Measurements from ENCODE around the gene NDRG2. TPM values are rescaled to one million over a fixed set of nuclear protein-coding genes. Genes with fewer than 3 reads are reported as not detected.
A peak's percentile ranks its signal among the peaks of the same experiment; 100 is the strongest.

NDRG2 gene
- total RNA-seq, 2 donors from 2014 or later: 133 to 178 TPM

DNA sequence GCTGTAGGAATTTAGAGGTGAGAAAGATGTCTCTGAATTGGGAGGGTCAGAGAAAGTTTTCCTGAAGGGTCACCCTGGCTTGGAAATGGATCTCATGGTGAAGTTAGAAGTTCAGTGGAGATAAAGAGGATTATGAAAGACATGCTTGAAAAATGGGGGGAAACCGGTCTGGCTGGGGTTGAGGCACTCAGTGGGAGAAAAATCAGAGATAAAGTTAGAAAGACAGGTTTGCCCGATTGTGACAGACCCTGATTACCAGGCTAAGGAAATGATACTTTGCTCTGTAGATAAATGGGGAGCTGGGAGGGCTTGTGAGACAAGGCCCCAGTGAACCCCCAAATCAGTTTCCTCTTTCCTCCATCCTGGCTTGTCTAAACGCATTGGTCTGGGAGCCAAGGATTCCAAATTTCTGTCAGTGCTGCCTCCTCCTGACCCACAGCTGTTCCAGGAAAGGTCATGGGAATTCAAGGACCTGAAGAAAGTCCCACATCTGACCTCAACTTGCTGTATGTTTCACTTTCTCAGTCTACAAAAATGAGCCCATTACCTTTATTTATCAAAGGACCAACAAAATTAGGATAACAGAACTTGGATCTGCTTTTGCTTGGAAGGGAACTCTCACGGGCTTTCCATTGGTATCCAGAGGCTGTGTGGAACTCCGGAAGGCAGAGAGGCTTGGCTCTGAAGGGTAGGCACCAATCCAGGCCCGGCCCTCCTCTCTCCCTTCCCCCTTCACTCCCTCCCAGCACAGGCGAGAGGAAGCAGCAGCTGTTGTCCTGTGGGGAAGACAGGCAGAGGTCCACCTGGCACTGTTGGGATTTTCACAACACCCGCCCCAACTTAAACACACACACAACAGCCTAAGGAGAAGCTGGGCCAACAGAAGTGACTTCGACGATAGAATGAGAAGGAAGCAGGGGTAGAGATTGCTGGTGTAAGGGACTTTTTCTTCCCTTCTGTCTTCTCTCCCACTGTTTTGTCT lies 13.9 kb upstream of the NDRG2 start:
- 5 to 14% methylated on average over 8 to 10 of the region's 10 CpGs for WGBS, 2 donors
- peak; percentile 92 for ATAC-seq
- H3K9me3 ChIP-seq: no peaks in the 10 kb centered on the region
- no peaks in the 10 kb centered on the region for H3K36me3 ChIP-seq (replicated peaks in 1 of 2; ENCODE audit: insufficient read depth in 1 of 2, low read depth in 2 of 2)
- H3K27ac ChIP-seq: peak overlapping the region; percentile 63 to 84 (median 74)
- DNase-seq: peak; percentile 90 to 96 (median 94)
- intact Hi-C loops (cut with DNase I): no loop called here
- peak in 2 of 3 donors; percentile 57 to 66 for TF ChIP-seq POLR2A (IDR thresholded peaks at IDR 0.05)
- TF ChIP-seq, protein P1, sequence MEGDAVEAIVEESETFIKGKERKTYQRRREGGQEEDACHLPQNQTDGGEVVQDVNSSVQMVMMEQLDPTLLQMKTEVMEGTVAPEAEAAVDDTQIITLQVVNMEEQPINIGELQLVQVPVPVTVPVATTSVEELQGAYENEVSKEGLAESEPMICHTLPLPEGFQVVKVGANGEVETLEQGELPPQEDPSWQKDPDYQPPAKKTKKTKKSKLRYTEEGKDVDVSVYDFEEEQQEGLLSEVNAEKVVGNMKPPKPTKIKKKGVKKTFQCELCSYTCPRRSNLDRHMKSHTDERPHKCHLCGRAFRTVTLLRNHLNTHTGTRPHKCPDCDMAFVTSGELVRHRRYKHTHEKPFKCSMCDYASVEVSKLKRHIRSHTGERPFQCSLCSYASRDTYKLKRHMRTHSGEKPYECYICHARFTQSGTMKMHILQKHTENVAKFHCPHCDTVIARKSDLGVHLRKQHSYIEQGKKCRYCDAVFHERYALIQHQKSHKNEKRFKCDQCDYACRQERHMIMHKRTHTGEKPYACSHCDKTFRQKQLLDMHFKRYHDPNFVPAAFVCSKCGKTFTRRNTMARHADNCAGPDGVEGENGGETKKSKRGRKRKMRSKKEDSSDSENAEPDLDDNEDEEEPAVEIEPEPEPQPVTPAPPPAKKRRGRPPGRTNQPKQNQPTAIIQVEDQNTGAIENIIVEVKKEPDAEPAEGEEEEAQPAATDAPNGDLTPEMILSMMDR (IDR thresholded peaks at IDR 0.05): peak in 1 of 7 experiments; percentile 6
- no peak overlapping the region for H3K4me3 ChIP-seq
- peaks cover 50% of the 10 kb centered on the region for H3K4me1 ChIP-seq
- H3K27me3 ChIP-seq: no peaks in the 10 kb centered on the region

DNA sequence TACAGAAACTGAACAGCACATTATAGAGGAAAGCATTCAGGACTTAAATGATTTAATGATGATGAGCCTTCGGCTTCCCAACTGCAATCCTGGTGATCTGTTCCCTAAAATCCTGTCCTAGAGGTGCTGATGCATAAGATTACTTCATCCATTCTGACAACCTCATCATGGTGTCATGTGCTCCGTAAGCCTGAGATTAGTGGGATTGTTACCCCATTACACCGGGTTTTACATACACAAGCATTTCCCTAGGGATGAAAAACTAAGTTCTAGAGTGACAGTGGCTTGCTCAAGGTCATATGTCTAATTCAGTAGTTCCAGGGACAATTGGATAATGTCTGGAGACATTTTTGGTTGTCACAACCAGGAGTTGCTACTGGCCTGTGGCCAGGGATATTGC lies 12.3 kb upstream of the NDRG2 start:
- no peak overlapping the region for H3K4me3 ChIP-seq
- ATAC-seq (no peak), DNase-seq (no peak)
- H3K27me3 ChIP-seq: no peaks in the 10 kb centered on the region
- H3K4me1 ChIP-seq: peaks cover 34% of the 10 kb centered on the region
- H3K27ac ChIP-seq: no peak overlapping the region
- WGBS, 2 donors: 78 to 91% methylated on average over 3 of the region's 3 CpGs
- no peak for TF ChIP-seq POLR2A (IDR thresholded peaks at IDR 0.05)
- TF ChIP-seq, protein P1 (IDR thresholded peaks at IDR 0.05): no peak
- H3K36me3 ChIP-seq (replicated peaks in 1 of 2; ENCODE audit: insufficient read depth in 1 of 2, low read depth in 2 of 2): no peaks in the 10 kb centered on the region
- intact Hi-C loops (cut with DNase I): no loop called here
- H3K9me3 ChIP-seq: no peaks in the 10 kb centered on the region

DNA sequence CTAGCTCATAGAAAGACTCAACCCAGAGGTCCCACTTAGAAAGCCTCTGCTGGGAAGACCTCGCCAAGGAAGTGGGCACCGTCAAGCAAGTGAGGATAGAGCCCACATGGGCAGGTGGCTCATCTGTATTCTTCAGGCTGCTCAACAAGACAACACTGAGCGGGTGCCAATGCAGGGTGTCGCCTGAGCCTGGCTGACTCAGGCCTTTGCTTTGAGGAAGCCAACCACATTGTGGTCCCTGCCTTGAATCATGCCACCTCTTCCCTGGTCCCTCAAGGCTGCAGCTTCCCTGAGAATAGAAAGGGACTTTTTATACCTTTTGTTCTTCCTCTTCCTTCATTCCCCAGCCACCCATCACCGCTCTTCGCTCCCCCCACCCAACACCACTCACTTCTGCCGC lies 11.9 kb upstream of the NDRG2 start:
- Histone ChIP-seq H3K36me3 (replicated peaks in 1 of 2; ENCODE audit: insufficient read depth in 1 of 2, low read depth in 2 of 2) (no peaks in the 10 kb centered on the region), H3K27ac (no peak overlapping the region), H3K9me3 (no peaks in the 10 kb centered on the region), H3K27me3 (no peaks in the 10 kb centered on the region), H3K4me1 (peaks cover 32% of the 10 kb centered on the region), H3K4me3 (no peak overlapping the region)
- no peak for DNase-seq
- 85 to 89% methylated on average over 6 to 7 of the region's 7 CpGs for WGBS, 2 donors
- no peak for ATAC-seq
- TF ChIP-seq, protein P1 (IDR thresholded peaks at IDR 0.05): no peak
- no peak for TF ChIP-seq POLR2A (IDR thresholded peaks at IDR 0.05)
- intact Hi-C loops (cut with DNase I): no loop called here

DNA sequence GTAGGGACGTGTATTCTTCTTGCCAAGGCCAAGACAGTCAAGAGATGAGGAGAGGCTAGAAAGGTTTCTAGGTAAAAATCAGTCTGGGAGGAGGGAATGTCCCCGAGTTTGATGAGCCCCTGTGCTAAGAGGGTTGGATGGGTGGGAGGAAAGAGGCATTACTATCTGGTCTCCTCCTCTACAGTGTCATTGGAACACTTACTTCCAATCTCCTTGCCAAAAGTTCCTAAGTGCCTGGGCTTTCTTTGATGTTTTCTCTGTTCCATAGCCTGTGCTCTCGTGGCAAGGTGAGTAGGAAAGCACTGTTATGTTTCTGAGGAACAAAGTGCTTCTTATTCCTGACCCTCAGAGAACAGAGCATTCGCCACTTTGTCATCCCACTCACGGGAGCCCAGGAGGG lies 9.8 kb upstream of the NDRG2 start, which contains the start of gene RNASE13:
Gene RNASE13, minus strand, starts transcription at position 101 of the 400 bp plus-strand sequence. CDS start 519 bp downstream, outside the sequence.
- intact Hi-C loops (cut with DNase I): no loop called here
- Histone ChIP-seq H3K4me3 (no peak within 1 kb of the TSS), H3K4me1 (peaks cover 20% of the 10 kb centered on the region), H3K27me3 (no peaks in the 10 kb centered on the region), H3K27ac (no peak within 1 kb of the TSS), H3K36me3 (replicated peaks in 1 of 2; ENCODE audit: insufficient read depth in 1 of 2, low read depth in 2 of 2) (no peaks in the 10 kb centered on the region), H3K9me3 (no peaks in the 10 kb centered on the region)
- no peak for TF ChIP-seq POLR2A (IDR thresholded peaks at IDR 0.05)
- TF ChIP-seq, protein P1 (IDR thresholded peaks at IDR 0.05): no peak
- no peak for ATAC-seq
- 71 to 76% methylated on average over 5 of the region's 5 CpGs for WGBS, 2 donors
- no peak for DNase-seq

Measured in body of pancreas (tissue), 4 donors.